ENCODE results near the gene ARPC1A.

The ARPC1A gene

DNA sequence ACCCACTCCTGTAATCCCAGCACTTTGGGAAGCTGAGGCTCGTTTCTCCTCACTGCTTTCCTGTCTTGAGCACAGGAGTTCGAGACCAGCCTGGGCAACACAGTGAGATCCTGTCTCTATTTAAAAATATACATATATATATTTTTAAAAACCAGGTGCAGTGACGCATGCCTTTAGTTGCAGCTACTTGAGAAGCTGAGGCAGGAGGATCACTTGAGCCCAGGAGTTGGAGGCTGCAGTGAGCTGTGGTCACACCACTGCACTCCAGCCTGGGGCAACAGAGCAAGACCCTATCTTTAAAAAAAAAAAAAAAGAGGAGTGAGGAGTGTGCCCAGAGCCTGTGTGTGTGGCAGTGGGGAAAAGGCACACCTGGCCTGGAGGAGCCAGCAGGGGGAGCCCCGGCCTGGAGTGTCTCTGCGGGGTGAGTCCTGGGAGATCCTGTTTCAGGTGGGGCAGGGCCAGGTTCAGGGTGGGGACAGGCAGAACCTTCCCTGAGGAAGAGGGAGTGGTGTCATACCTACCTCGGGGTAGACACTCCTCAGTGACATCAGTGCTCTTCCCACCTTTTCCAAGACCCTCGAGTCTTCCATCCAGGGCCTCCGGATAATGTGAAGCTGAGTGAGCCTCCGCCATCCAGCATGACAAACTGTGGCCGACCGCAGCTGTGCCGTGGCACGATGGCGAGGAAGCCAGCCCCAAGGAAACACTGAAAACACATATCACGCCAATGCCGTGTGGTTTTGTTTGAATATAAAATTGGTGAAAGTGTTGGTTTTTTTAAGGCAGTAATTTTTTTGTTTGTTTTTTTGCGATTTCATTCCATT lies 39.8 kb downstream of the ARPC1A start:
- in situ Hi-C loops (cut with HindIII; ENCODE audit: low pct_unique_long_range_greater_than_20kb, low sequenced_read_pairs): no loop called here
- no peak for TF ChIP-seq JUND (IDR thresholded peaks at IDR 0.05; ENCODE audit: low read depth)
- peak; percentile 59 to 60 for DNase-seq (ENCODE audit: low read depth in 1 of 2, low spot score in 1 of 2)

DNA sequence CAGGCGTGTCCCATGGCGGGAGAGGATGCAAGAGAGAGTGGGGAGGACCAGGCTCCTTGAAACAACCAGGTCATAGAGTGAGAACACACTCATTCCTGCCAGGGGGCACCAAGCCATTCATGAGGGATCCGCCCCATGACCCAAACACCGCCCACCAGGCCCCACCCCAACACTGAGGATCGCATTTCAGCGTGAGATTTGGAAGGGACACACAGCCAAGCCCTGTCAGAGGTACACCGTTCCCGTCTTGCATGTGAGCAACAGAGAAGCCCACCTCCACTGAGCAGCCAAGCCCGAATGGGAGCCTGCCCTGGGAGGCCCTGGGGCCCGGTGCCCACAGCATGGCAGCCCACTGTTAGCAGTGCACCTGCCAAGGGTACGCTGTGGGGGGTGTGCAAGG lies 40.9 kb downstream of the ARPC1A start:
- in situ Hi-C loops (cut with HindIII; ENCODE audit: low pct_unique_long_range_greater_than_20kb, low sequenced_read_pairs): no loop called here
- DNase-seq (ENCODE audit: low read depth in 1 of 2, low spot score in 1 of 2): no peak
- no peak for TF ChIP-seq JUND (IDR thresholded peaks at IDR 0.05; ENCODE audit: low read depth)

GRCh38 chr7:99368750-99369389 lies 43.2 kb downstream of the ARPC1A start:
- TF ChIP-seq JUND (IDR thresholded peaks at IDR 0.05; ENCODE audit: low read depth): no peak
- in situ Hi-C loops (cut with HindIII; ENCODE audit: low pct_unique_long_range_greater_than_20kb, low sequenced_read_pairs): no loop called here
- DNase-seq (ENCODE audit: low read depth in 1 of 2, low spot score in 1 of 2): no peak

DNA sequence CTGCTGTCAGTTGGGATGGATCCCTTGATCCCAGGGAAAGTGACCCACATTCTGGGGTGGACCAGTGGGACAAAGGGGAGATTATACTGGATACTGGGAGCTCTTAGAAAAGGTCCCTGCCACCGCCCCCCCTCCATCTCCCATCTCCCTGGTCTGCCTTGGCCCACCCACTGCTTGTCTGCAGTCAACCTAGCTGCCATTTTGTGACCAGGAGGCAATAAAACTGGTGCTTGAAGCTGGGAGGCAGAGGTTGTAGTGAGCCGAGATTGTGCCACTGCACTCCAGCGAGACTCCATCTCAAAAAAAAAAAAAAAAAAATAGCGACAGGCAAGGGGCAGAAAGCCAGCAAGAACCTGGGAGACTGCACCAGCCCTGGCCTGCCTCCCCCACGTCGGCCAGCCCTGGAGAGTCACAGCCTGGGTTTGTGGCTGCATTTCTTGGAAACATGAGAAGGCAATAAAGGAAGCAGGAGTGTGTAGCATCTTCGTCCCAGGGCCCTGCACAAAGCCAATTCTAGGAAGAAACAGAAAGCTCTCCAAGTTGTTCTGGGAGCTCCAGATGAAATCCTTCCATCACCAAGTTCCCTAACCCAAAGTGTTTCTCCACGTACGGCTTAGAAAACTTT lies 44.2 kb downstream of the ARPC1A start:
- DNase-seq (ENCODE audit: low read depth in 1 of 2, low spot score in 1 of 2): no peak
- in situ Hi-C loops (cut with HindIII; ENCODE audit: low pct_unique_long_range_greater_than_20kb, low sequenced_read_pairs): no loop called here
- TF ChIP-seq JUND (IDR thresholded peaks at IDR 0.05; ENCODE audit: low read depth): no peak

GRCh38 chr7:99371376-99371920 lies 45.8 kb downstream of the ARPC1A start:
- in situ Hi-C loops (cut with HindIII; ENCODE audit: low pct_unique_long_range_greater_than_20kb, low sequenced_read_pairs): no loop called here
- TF ChIP-seq JUND (IDR thresholded peaks at IDR 0.05; ENCODE audit: low read depth): no peak
- no peak for DNase-seq (ENCODE audit: low read depth in 1 of 2, low spot score in 1 of 2)

GRCh38 chr7:99372275-99373090 lies 46.8 kb downstream of the ARPC1A start:
- DNase-seq (ENCODE audit: low read depth in 1 of 2, low spot score in 1 of 2): peak in 1 of 2 experiments; percentile 56
- in situ Hi-C loops (cut with HindIII; ENCODE audit: low pct_unique_long_range_greater_than_20kb, low sequenced_read_pairs): no loop called here

GRCh38 chr7:99373091-99374066 lies 47.7 kb downstream of the ARPC1A start:
- in situ Hi-C loops (cut with HindIII; ENCODE audit: low pct_unique_long_range_greater_than_20kb, low sequenced_read_pairs): no loop called here
- DNase-seq (ENCODE audit: low read depth in 1 of 2, low spot score in 1 of 2): no peak
- no peak for TF ChIP-seq JUND (IDR thresholded peaks at IDR 0.05; ENCODE audit: low read depth)

More at GRCh38 chr7:99372275-99373090, 46.8 kb downstream of the ARPC1A start:
- TF ChIP-seq JUND (IDR thresholded peaks at IDR 0.05; ENCODE audit: low read depth): no peak

DNA sequence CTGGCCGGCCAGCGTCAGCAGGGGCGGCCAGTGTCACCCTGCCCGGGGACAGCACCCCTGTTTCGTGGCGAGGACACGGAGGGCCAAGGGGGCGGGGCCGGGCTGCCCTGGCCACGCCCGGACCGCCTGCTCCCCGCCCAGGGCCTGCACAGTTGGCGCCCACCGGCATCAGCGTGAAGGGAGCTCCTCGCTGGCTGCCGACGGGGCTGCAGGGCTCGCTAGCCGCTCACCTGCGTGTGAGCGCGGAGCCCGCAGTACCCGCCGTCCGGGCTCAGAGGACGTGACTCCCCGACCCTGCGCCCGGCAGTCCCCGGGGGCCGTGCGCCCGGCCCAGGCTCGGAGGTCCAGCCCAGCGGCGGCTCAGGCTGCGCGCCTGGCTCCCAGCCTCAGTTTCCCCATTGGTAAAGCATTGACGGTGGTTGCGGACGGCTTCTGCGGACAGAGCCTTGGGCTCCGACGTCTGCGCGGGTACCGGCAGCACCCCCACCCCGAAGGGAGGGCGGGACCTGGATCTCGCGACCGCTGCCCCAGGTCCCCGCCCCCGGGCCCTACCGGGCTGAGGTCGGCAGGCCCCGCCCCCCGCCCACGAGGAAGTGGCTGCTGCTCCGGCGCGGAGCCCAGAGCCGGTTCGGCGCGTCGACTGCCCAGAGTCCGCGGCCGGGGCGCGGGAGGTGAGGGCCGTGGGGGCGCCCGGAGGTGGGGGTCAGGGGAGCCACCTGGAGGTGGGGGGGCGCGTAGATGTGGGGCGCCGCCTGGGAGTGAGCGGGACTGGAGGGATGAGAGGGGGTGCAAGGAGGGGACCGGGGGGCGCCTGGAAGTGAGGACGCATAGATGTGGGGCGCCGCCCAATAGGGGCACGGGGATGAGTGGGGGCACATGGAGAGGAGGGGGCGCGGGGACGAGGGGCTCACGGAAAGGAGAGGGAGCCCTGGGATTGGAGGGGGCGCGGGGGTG lies 48.7 kb downstream of the ARPC1A start, which contains the start of gene ARPC1B:
ARPC1B (plus strand) TSS at position 620 of the 954 bp plus-strand sequence. CDS start 10,985 bp downstream, outside the sequence.
- peak; percentile 78 to 83 for DNase-seq (ENCODE audit: low read depth in 1 of 2, low spot score in 1 of 2)
- in situ Hi-C loops (cut with HindIII; ENCODE audit: low pct_unique_long_range_greater_than_20kb, low sequenced_read_pairs): no loop called here
- TF ChIP-seq JUND (IDR thresholded peaks at IDR 0.05; ENCODE audit: low read depth): no peak

DNA sequence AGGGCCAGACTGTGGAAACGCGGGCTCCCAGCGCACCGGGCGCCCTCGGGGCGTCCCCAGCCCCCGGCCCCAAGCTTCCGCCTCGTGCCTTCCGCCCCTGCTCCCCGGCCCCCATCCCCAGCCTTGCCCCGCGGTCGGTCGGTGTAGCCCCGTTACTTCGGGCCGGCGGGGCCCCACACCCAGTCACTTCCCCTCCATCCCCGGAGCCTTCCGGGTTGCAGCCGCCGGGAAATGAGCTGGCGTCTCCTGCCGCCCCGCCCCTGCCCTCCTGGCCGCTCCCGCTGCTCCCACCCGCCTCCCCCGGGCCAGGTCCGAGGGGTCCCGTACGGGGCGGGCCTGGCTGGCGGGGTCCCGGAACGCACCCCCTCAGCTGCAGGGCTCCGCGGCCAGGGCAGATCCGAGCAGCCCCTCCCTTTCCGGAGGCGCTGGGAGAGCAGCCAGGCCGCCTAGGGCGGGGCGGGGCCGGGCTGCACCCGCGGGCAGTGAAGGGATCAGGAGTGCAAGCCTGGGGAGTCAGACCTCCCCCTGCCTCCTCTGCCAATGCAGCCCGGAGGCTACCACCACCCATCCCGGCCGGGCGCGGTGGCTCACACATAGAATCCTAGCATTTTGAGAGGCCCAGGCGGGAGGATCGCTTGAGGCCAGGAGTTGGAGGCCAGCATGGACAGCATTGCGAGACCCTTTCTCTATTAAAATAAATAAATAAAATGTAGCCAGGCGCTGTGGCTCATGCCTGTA lies 49.5 kb downstream of the ARPC1A start:
- in situ Hi-C loops (cut with HindIII; ENCODE audit: low pct_unique_long_range_greater_than_20kb, low sequenced_read_pairs): no loop called here
- no peak for TF ChIP-seq JUND (IDR thresholded peaks at IDR 0.05; ENCODE audit: low read depth)
- peak; percentile 51 to 56 for DNase-seq (ENCODE audit: low read depth in 1 of 2, low spot score in 1 of 2)
